ENCODE measurements around the gene CDH7. TPM values are rescaled to one million over a fixed set of nuclear protein-coding genes. Genes with fewer than 3 reads are reported as not detected.

The CDH7 gene, protein sequence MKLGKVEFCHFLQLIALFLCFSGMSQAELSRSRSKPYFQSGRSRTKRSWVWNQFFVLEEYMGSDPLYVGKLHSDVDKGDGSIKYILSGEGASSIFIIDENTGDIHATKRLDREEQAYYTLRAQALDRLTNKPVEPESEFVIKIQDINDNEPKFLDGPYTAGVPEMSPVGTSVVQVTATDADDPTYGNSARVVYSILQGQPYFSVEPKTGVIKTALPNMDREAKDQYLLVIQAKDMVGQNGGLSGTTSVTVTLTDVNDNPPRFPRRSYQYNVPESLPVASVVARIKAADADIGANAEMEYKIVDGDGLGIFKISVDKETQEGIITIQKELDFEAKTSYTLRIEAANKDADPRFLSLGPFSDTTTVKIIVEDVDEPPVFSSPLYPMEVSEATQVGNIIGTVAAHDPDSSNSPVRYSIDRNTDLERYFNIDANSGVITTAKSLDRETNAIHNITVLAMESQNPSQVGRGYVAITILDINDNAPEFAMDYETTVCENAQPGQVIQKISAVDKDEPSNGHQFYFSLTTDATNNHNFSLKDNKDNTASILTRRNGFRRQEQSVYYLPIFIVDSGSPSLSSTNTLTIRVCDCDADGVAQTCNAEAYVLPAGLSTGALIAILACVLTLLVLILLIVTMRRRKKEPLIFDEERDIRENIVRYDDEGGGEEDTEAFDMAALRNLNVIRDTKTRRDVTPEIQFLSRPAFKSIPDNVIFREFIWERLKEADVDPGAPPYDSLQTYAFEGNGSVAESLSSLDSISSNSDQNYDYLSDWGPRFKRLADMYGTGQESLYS
- not detected for total RNA-seq

DNA sequence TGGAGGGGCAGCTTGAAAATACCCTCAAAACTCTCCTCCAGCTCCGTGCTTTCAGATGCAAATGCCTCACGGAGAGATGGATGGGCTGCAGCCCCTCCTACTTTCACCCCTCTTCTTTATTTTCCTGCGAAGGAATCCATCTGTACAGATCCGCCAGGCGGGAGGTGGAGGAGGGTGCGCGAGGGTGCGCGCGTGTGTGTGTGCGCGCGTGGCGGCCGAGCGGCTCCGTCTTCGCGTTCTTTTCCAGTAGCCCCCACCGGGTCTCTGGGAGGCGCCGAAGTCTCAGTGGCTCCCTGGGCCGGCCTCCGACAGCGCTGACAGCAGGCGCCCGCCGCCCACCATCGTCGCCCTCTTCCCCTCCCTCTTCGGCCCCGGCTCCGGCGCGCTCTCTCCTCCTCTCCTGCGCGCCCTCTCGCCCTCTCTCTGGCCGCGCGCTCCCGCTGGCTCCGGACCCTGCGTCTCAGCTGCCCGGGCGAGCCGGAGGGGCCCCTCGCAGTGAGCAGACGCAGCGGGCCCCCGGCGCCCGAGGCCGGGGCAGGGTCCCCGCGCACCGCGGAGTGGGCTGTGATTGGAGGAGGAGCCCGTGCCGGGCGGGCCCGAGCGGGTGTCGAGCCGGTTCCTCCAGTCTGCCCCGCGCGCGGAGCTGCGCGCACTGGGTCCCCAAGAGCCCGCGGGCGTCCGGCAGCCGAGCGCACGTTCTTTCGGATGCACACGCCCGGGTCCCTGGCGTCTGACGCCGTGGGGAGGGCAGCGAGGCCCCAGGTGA lies at the start of gene CDH7:
Gene CDH7 (plus strand): TSS at position 624 of the 766 bp plus-strand sequence. CDS start 11,831 bp downstream, outside the sequence.
- Histone ChIP-seq H3K9me3 (ENCODE audit: low read depth, low read length) (no peaks in the 10 kb centered on the region), H3K4me3 (ENCODE audit: low read length) (no peak within 1 kb of the TSS), H3K4me1 (ENCODE audit: insufficient read depth, low read length) (no peaks in the 10 kb centered on the region), H3K27me3 (ENCODE audit: insufficient read depth, low read length) (peaks cover 13% of the 10 kb centered on the region)

DNA sequence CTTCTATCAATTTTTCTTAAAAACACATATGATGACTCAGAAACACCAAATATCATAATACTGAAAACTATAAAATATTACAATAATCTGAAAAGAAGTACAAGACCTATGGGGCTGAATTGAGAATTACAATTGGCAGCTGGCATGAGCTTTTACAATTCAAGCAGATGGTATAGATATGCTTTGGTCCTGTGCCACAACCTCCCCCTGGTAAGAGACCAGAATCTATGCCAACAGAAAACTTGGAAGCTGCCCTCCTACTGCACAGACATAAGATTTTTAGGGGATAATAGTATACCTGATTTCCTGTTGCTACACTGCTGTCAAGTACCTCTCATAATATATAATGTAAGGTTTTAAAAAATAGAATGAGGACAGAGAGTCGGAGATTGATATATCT lies 46.8 kb upstream of the CDH7 start:
- Histone ChIP-seq H3K4me3 (ENCODE audit: low read length) (no peak overlapping the region), H3K4me1 (ENCODE audit: insufficient read depth, low read length) (no peaks in the 10 kb centered on the region), H3K9me3 (ENCODE audit: low read depth, low read length) (no peaks in the 10 kb centered on the region), H3K27me3 (ENCODE audit: insufficient read depth, low read length) (no peaks in the 10 kb centered on the region)

DNA sequence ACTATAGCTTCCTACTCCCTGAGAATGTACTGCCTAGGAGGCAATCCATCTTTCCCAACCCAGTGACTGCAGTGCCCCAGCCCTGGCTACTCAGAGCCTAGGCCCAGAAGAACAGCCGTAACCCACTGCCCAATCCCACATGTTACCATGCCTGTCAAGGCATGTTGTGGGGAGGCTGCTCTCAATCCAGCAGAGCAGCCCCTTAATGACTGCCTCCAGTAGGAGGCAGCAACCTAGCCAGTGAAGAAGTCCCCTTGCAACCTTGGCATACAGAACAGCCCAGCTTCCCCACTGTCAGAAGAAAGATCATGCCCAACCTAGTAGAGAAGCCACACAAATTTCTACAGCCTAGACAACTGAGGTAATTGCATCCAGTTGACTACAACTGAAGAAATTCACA lies 44.2 kb upstream of the CDH7 start:
- no peak overlapping the region for H3K4me3 ChIP-seq (ENCODE audit: low read length)
- no peaks in the 10 kb centered on the region for H3K27me3 ChIP-seq (ENCODE audit: insufficient read depth, low read length)
- no peaks in the 10 kb centered on the region for H3K9me3 ChIP-seq (ENCODE audit: low read depth, low read length)
- no peaks in the 10 kb centered on the region for H3K4me1 ChIP-seq (ENCODE audit: insufficient read depth, low read length)

DNA sequence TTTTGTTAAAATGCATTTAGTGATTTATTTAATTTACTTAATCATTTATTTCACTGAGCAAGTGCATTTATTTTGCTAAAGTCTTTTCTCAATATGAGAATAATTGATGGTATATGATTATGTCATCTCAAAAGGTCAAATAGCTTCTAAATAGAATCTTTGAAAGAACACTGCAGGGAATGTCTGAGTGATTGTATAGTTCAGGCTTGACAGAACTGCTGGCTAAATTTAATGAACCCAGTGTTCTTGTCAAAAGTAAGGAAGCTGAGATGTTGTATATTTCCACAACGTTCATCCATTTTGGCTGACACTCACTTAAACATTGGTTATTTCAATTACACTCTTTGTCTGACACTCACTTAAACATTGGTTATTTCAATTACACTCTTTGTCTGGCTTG lies 39.3 kb upstream of the CDH7 start:
- Histone ChIP-seq H3K4me1 (ENCODE audit: insufficient read depth, low read length) (no peaks in the 10 kb centered on the region), H3K4me3 (ENCODE audit: low read length) (no peak overlapping the region), H3K9me3 (ENCODE audit: low read depth, low read length) (peaks cover 4% of the 10 kb centered on the region), H3K27me3 (ENCODE audit: insufficient read depth, low read length) (no peaks in the 10 kb centered on the region)

DNA sequence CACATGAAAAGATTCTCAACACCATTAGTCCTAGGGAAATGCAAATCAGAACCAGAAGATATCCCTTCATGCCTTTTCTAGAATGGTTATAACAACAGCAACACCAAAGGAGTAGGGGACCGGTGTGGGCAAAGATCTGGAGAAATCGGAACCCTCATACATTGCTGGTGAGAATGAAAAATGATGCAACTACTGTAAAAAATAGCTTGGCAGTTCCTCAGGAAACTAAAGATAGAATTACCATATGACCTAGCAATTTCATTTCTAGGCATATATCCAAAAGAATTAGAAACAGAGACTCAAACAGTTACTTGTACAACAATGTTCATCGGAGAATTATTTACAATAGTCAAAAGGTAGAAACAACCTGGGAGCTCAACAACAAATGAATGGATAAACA lies 29.2 kb upstream of the CDH7 start:
- Histone ChIP-seq H3K9me3 (ENCODE audit: low read depth, low read length) (no peaks in the 10 kb centered on the region), H3K27me3 (ENCODE audit: insufficient read depth, low read length) (no peaks in the 10 kb centered on the region), H3K4me1 (ENCODE audit: insufficient read depth, low read length) (no peaks in the 10 kb centered on the region), H3K4me3 (ENCODE audit: low read length) (no peak overlapping the region)

DNA sequence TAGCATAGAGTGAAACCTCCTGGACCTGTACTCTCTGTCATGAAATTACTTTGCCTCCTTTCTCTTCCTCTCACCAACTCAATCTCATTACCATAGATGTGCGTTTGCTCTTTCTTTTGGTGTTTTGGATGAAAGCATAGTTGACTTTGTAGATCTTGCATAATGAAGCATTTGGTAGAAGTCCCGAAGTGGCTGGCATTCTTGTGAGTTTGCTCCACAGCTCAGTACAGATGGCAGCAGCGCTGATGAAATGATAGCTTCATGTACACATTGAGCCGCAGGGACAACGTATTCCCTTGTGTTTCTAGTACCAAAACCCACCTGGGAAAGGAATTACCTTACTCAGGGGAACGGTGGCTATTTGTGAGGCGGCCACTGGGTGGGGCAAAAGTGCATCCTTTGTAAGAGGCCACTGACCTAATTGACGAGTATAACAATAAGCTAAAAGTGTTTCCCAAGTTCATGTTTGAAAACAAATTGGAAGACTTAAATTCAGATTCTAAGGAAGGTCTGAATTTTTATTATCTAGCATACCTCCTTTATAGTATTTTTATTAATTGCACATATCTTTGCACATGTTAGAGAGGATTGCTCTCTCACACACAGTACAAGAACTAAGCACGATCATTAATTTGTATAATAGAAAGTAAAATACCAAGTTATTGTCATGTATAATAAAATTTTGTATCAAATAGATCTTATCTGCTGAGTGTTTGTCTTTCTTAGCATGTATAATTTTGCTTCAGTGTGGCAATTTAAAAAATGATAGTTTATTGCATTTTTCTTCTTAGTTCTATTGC lies 25.4 kb upstream of the CDH7 start:
- no peaks in the 10 kb centered on the region for H3K9me3 ChIP-seq (ENCODE audit: low read depth, low read length)
- no peaks in the 10 kb centered on the region for H3K4me1 ChIP-seq (ENCODE audit: insufficient read depth, low read length)
- H3K27me3 ChIP-seq (ENCODE audit: insufficient read depth, low read length): no peaks in the 10 kb centered on the region
- no peak overlapping the region for H3K4me3 ChIP-seq (ENCODE audit: low read length)

DNA sequence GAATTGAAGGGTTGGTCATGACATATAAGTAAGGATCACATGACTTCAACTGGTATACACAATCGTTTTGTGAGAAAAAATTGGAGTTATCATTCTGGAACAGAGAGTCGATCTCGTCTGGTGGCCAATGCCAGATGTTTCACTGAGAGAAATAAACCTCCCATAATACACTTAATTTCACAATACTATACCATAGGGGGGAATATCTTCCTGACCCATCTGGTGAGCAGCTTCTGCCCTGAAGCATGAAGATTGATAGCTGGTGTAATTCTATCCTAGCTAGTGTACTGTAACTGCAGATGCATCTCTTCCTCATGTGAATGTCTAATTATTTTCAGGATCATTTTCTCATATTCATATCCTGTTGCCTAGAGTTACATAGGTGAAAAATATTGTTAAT lies 15.7 kb upstream of the CDH7 start:
- no peaks in the 10 kb centered on the region for H3K4me1 ChIP-seq (ENCODE audit: insufficient read depth, low read length)
- H3K27me3 ChIP-seq (ENCODE audit: insufficient read depth, low read length): no peaks in the 10 kb centered on the region
- H3K9me3 ChIP-seq (ENCODE audit: low read depth, low read length): no peaks in the 10 kb centered on the region
- H3K4me3 ChIP-seq (ENCODE audit: low read length): no peak overlapping the region

DNA sequence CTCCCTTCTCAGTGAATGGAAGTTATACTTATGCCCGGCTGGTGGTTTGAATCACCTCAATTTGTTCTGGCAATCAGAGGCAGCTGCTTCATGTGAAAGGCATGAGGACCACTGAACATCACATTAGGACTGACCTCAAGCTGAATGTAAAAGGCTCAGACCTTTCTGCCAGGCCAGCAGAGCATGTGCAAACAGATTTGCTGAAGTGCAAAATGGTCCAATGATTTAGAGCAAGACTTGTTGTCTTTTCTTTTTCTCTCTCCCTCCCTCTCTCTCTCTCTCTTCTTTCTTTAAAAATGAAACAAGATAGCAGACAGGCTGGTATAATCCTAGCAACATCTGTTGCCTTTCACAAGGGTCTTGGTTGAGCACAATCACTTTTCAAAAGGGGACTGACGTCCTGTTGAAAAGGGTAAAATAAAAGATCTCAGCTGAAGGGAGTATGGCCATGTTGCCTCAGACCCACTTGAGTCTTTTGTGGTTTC lies 13.3 kb upstream of the CDH7 start:
- H3K4me3 ChIP-seq (ENCODE audit: low read length): no peak overlapping the region
- H3K27me3 ChIP-seq (ENCODE audit: insufficient read depth, low read length): no peaks in the 10 kb centered on the region
- H3K4me1 ChIP-seq (ENCODE audit: insufficient read depth, low read length): no peaks in the 10 kb centered on the region
- no peaks in the 10 kb centered on the region for H3K9me3 ChIP-seq (ENCODE audit: low read depth, low read length)

DNA sequence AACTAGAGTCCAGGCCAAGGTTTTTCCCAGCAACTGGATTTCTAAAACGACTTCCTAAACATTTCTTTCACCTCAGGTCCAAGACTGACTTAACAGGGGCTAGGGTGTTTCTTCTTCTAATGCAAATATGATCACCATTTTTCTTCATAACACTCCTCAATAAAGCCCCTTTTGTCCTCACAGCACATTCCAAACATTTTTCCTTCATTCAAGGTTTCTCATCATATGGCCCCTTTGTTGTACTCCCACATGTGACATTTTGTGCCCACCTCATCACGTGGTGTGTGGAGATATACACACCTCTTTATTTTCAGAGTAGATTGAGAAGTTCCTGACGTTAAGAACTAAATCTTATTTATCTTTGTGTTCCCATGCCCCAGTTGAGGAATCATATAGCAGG lies 3.9 kb upstream of the CDH7 start:
- H3K9me3 ChIP-seq (ENCODE audit: low read depth, low read length): no peaks in the 10 kb centered on the region
- H3K27me3 ChIP-seq (ENCODE audit: insufficient read depth, low read length): peaks cover 13% of the 10 kb centered on the region
- H3K4me3 ChIP-seq (ENCODE audit: low read length): no peak overlapping the region
- H3K4me1 ChIP-seq (ENCODE audit: insufficient read depth, low read length): no peaks in the 10 kb centered on the region

DNA sequence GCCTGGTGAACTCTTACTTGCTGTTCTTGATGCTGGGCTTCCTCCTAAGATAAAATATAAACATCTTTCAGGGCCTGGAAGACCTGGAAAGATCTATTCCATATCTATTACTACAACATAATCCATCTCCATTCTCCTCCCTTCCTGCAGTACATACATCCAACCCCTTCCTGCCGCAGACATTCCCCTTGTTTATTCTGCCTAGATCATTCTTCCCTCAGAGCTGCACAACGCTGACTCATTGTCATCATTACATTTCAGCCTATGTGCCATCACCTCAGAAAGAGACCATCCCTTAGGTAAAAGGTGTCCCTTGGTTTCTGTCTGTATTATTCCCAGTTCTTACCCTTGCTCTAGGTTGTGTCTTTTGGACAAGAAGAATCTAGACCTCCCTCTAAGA lies 2.5 kb upstream of the CDH7 start:
- no peaks in the 10 kb centered on the region for H3K9me3 ChIP-seq (ENCODE audit: low read depth, low read length)
- H3K4me3 ChIP-seq (ENCODE audit: low read length): no peak overlapping the region
- peaks cover 13% of the 10 kb centered on the region for H3K27me3 ChIP-seq (ENCODE audit: insufficient read depth, low read length)
- no peaks in the 10 kb centered on the region for H3K4me1 ChIP-seq (ENCODE audit: insufficient read depth, low read length)

DNA sequence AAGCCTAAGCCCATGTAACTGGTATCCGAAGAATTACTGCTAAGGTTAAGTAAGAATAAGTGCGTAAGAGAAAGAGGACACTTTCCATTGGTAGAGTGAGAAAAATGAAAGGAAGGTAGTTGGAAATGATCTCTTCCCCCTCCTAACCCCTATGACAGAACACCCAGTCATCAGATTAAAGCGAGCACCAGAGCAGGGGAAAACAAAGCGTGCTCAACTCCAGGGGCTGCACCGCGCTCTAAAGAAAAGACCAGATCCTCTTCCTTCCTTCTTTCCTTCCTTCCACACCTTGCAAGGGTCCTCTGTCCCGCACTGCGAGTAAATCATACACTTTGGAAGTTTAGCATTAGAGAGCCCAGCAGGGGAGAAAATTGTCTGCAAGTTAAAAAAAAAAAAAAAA lies 971 bp upstream of the CDH7 start:
- Histone ChIP-seq H3K4me3 (ENCODE audit: low read length) (no peak overlapping the region), H3K27me3 (ENCODE audit: insufficient read depth, low read length) (peaks cover 13% of the 10 kb centered on the region), H3K4me1 (ENCODE audit: insufficient read depth, low read length) (no peaks in the 10 kb centered on the region), H3K9me3 (ENCODE audit: low read depth, low read length) (no peaks in the 10 kb centered on the region)

DNA sequence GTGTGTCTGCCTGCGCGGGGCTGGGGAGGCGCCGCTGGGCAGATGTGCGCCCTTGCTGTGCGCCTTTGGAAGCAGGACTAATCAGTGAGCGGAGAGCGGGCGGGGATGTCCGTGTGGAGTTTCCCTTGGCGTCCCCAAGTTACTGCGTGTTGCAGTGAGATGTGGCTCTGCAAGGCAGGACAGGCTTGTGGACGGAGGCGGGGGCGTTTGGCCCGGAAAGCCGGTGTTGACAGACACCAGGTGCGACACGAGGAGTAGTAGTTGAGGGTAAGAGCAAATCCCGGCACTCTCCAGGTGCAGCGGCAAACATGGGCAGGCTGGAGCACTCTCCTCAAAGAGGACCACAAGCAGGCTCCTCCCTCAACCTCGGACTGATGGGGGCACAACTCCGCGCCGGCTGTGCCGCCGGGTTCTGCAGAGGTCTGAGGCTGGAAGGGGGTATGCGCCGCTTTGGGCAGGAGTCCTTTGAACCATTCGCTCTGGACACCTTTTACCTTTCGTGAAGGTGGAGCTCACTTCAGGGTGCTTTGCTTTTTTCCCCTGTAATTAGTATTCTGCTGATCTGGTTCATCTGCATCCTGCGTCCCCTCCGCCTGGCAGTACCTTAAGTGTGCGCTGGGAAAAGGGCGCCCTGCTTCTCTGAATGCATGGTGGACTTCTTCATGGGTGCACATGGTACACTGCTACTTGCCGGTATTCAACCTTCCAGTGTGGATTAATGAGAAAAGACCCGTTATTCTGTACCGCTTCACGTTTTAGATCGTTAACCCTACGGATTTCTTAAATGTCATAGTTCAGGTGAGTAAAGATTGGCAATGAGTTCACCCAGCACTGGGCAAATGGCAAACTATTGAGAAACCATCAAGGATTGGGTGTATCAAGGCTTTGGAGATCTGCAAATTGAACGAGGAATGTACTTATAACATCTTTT lies 608 bp downstream of the CDH7 start:
- Histone ChIP-seq H3K4me1 (ENCODE audit: insufficient read depth, low read length) (no peaks in the 10 kb centered on the region), H3K4me3 (ENCODE audit: low read length) (no peak overlapping the region), H3K27me3 (ENCODE audit: insufficient read depth, low read length) (peaks cover 13% of the 10 kb centered on the region), H3K9me3 (ENCODE audit: low read depth, low read length) (no peaks in the 10 kb centered on the region)

DNA sequence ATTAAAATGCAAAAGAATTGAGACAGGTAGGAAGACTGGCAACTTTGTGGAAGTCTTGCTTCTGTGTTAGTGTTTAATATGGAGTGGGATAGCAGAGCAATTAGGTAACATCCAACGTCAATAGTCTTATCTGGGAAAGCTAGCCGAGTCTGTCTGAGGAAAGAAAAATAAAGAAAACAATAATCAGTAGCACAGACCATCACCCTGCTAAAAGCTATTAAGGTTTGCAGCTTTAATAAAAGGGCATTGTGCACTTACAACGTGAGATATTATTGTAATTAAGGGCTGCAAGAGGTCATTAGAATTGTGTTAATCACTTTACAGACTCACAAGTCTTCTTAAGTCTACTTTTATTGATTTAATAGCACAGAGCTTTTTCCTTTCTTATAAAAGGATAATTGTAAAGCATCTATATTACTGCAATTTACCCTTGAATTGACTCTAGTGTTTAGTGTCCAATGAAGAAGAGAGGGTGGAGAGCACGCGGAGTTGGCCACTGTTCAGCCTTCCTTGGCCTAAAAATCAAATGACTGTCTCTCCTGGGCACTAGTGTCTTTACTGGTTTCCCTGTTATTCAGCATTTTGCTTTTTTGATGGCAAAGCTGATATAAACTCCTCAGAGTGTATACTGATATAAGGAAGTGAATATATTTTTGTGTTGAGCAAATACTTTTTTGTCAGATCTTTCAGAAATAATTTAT lies 2.0 kb downstream of the CDH7 start:
- Histone ChIP-seq H3K4me3 (ENCODE audit: low read length) (no peak overlapping the region), H3K27me3 (ENCODE audit: insufficient read depth, low read length) (peaks cover 13% of the 10 kb centered on the region)

More for the DNA sequence above, 2.0 kb downstream of the CDH7 start:
- Histone ChIP-seq H3K9me3 (ENCODE audit: low read depth, low read length) (no peaks in the 10 kb centered on the region), H3K4me1 (ENCODE audit: insufficient read depth, low read length) (no peaks in the 10 kb centered on the region)
